H1 (cell line): Measurements from ENCODE around the gene TPO. TPM values are rescaled to one million over a fixed set of nuclear protein-coding genes. Genes with fewer than 3 reads are reported as not detected.

Source experiments
- CTCF ChIA-PET: fragments of 300-600 bp; sonication (Branson Sonifier 250); formaldehyde crosslinking; loops from one replicate; lab custom pipeline; 2021; ENCODE audit not compliant: partially characterized antibody; lab: Charles Lee
- POLR2A ChIA-PET: fragments of 300-600 bp; sonication (Branson Sonifier 250); formaldehyde crosslinking; loops from one replicate; lab custom pipeline; 2021; ENCODE audit warnings: inconsistent platforms; ENCODE audit not compliant: partially characterized antibody; lab: Charles Lee
- DNase-seq, 2 experiments: peaks; one replicate each; pipeline versions ENCODE4 v3.0.0 to v3.0.0-alpha.2; 2010 to 2022; ENCODE audit warnings: low spot score in 2 of 2, low read depth in 1 of 2, mixed read lengths in 1 of 2
- FAIRE-seq: peaks from 2 replicates; lab custom pipeline; 2011; peaks lifted over from hg19 to GRCh38; lab: Jason Lieb, UNC
- H2AFZ ChIP-seq: 2 replicates; pipeline ENCODE4 v1.8.1; 2012; ENCODE audit warnings: low read length, inconsistent platforms
- H2AK5ac ChIP-seq: 2 replicates; pipeline ENCODE4 v1.6.1; 2013; ENCODE audit warnings: low read depth, low read length
- H2BK120ac ChIP-seq: replicated peaks from 2 replicates; pipeline ENCODE3; 2013; ENCODE audit warnings: low read depth, low read length, inconsistent platforms
- H2BK12ac ChIP-seq: 2 replicates; pipeline ENCODE4 v1.6.1; 2013; ENCODE audit warnings: low read depth, low read length
- H2BK15ac ChIP-seq: 2 replicates; pipeline ENCODE4 v1.6.1; 2013; ENCODE audit warnings: low read length
- H2BK20ac ChIP-seq: 2 replicates; pipeline ENCODE4 v1.6.1; 2013; ENCODE audit warnings: low read length
- H2BK5ac ChIP-seq: 2 replicates; pipeline ENCODE4 v1.6.1; 2013; ENCODE audit warnings: low read depth, low read length
- H3K14ac ChIP-seq: 2 replicates; pipeline ENCODE4 v1.6.1; 2013; ENCODE audit warnings: inconsistent platforms; ENCODE audit not compliant: insufficient read length
- H3K18ac ChIP-seq: 2 replicates; pipeline ENCODE4 v1.6.1; 2013; ENCODE audit warnings: low read length; ENCODE audit errors: extremely low read depth
- H3K23ac ChIP-seq: 2 replicates; pipeline ENCODE4 v1.6.1; 2013; ENCODE audit warnings: inconsistent platforms; ENCODE audit not compliant: insufficient read length
- H3K23me2 ChIP-seq: 2 replicates; pipeline ENCODE4 v1.6.1; 2013; ENCODE audit warnings: low read depth, low read length
- H3K27ac ChIP-seq: 2 replicates; pipeline ENCODE4 v1.6.1; 2011; ENCODE audit warnings: low read depth, low read length, inconsistent platforms
- H3K27me3 ChIP-seq, 4 experiments: replicated peaks in 1 of 4; 1 replicate in 1 of 4; 2 replicates in 3 of 4; pipeline versions ENCODE4 v1.6.1 to v1.8.1; 2011 to 2013; ENCODE audit warnings: low read length in 3 of 4, mild to moderate bottlenecking in 3 of 4, inconsistent platforms in 2 of 4, mixed read lengths in 2 of 4, moderate library complexity in 1 of 4; ENCODE audit not compliant: control insufficient read depth in 3 of 4, insufficient read depth in 3 of 4; ENCODE audit errors: extremely low read depth in 1 of 4
- H3K36me3 ChIP-seq, 4 experiments: 2 replicates each; pipeline versions ENCODE4 v1.6.1 to v1.8.1; 2011 to 2013; ENCODE audit warnings: mild to moderate bottlenecking in 4 of 4, low read length in 3 of 4, moderate library complexity in 2 of 4, control low read depth in 1 of 4, inconsistent platforms in 1 of 4; ENCODE audit not compliant: insufficient read depth in 4 of 4, control insufficient read depth in 2 of 4
- H3K4ac ChIP-seq: replicated peaks from 2 replicates; pipeline ENCODE3; 2013; ENCODE audit warnings: low read length, low read depth, mixed read lengths, inconsistent platforms; ENCODE audit not compliant: insufficient read length
- H3K4me1 ChIP-seq, 4 experiments: replicated peaks in 1 of 4; 1 replicate in 1 of 4; 2 replicates in 3 of 4; pipeline versions ENCODE4 v1.6.1 to v1.8.1; 2011 to 2013; ENCODE audit warnings: low read length in 3 of 4, inconsistent platforms in 2 of 4, mixed read lengths in 1 of 4; ENCODE audit not compliant: insufficient read depth in 4 of 4, control insufficient read depth in 3 of 4
- H3K4me2 ChIP-seq, 2 experiments: 2 replicates each; pipeline versions ENCODE4 v1.6.1 to v1.8.1; 2011 to 2013; ENCODE audit warnings: low read depth in 2 of 2, low read length in 2 of 2, control low read depth in 1 of 2, inconsistent platforms in 1 of 2, mild to moderate bottlenecking in 1 of 2; ENCODE audit not compliant: insufficient read depth in 1 of 2
- H3K4me3 ChIP-seq, 4 experiments: fragments of 200-600, 300-600 bp in 1 of 4; sonication (generic), shearing (Covaris generic), sonication (Bioruptor Twin) in 1 of 4; 2 replicates each; pipeline versions ENCODE4 v1.5.1 to v1.8.1; 2011 to 2016; ENCODE audit warnings: low read length in 4 of 4, low read depth in 3 of 4, control low read depth in 2 of 4, inconsistent platforms in 2 of 4, mild to moderate bottlenecking in 2 of 4, mixed read lengths in 1 of 4, moderate library complexity in 1 of 4; ENCODE audit not compliant: insufficient read depth in 2 of 4; ENCODE audit errors: extremely low read depth in 1 of 4
- H3K56ac ChIP-seq: replicated peaks from 2 replicates; pipeline ENCODE3; 2013; ENCODE audit warnings: low read depth, mild to moderate bottlenecking, mixed read lengths, low read length, inconsistent platforms; ENCODE audit not compliant: insufficient read length
- H3K79me1 ChIP-seq: 2 replicates; pipeline ENCODE4 v1.6.1; 2013; ENCODE audit warnings: low read depth, low read length, control low read depth
- H3K79me2 ChIP-seq, 2 experiments: 2 replicates each; pipeline versions ENCODE4 v1.6.1 to v1.8.1; 2012 to 2013; ENCODE audit warnings: low read length in 2 of 2, mild to moderate bottlenecking in 2 of 2, inconsistent platforms in 1 of 2; ENCODE audit not compliant: insufficient read depth in 2 of 2, control insufficient read depth in 1 of 2
- H3K9ac ChIP-seq, 4 experiments: replicated peaks in 1 of 4; 1 replicate in 1 of 4; 2 replicates in 3 of 4; pipeline versions ENCODE4 v1.6.1 to v1.8.1; 2011 to 2013; ENCODE audit warnings: low read depth in 3 of 4, low read length in 3 of 4, control low read depth in 2 of 4, mild to moderate bottlenecking in 2 of 4, moderate library complexity in 2 of 4, inconsistent platforms in 1 of 4; ENCODE audit errors: extremely low read depth in 1 of 4
- H3K9me3 ChIP-seq, 2 experiments: 2 replicates each; pipeline versions ENCODE4 v1.6.1 to v1.8.1; 2012 to 2013; ENCODE audit warnings: mild to moderate bottlenecking in 2 of 2, moderate library complexity in 2 of 2, control low read depth in 1 of 2, inconsistent platforms in 1 of 2, low read depth in 1 of 2, low read length in 1 of 2, mixed read lengths in 1 of 2; ENCODE audit not compliant: insufficient read depth in 2 of 2
- H4K20me1 ChIP-seq, 2 experiments: replicated peaks in 1 of 2; 2 replicates each; pipeline versions ENCODE3 to v1.8.1; 2011 to 2013; ENCODE audit warnings: inconsistent platforms in 2 of 2, low read length in 2 of 2, mild to moderate bottlenecking in 1 of 2; ENCODE audit not compliant: insufficient read depth in 2 of 2, control insufficient read depth in 1 of 2
- H4K5ac ChIP-seq: 2 replicates; pipeline ENCODE4 v1.6.1; 2013; ENCODE audit warnings: low read length, low read depth, mixed read lengths, inconsistent platforms; ENCODE audit not compliant: insufficient read length
- H4K8ac ChIP-seq: 2 replicates; pipeline ENCODE4 v1.8.0; 2013; ENCODE audit warnings: mild to moderate bottlenecking, moderate library complexity, low read length, inconsistent platforms; ENCODE audit not compliant: insufficient read depth; ENCODE audit errors: extremely low read depth
- H4K91ac ChIP-seq: replicated peaks from 2 replicates; pipeline ENCODE3; 2013; ENCODE audit warnings: low read length, mixed read lengths, inconsistent platforms; ENCODE audit not compliant: insufficient read length
- HDAC2 ChIP-seq, 2 experiments: fragments of 300-600 bp in 1 of 2; sonication (generic) in 1 of 2; IDR thresholded peaks; 2 replicates each; pipeline ENCODE4 v1.6.1; 2011 to 2012; ENCODE audit warnings: low read depth in 2 of 2, low read length in 2 of 2, mild to moderate bottlenecking in 2 of 2, moderate library complexity in 2 of 2, borderline replicate concordance in 1 of 2, inconsistent platforms in 1 of 2
- KDM1A ChIP-seq: fragments of 200-600, 300-600 bp; sonication (generic); IDR thresholded peaks from 2 replicates; pipeline ENCODE4 v1.7.1; 2016; ENCODE audit warnings: mild to moderate bottlenecking, low read length, borderline replicate concordance
- MAFK ChIP-seq: IDR thresholded peaks from 2 replicates; pipeline ENCODE4 v1.6.1; 2012; ENCODE audit warnings: low read depth, mild to moderate bottlenecking, improper control_type of control experiment, low read length
- NANOG ChIP-seq: IDR thresholded peaks from 2 replicates; pipeline ENCODE4 v1.6.1; 2011; ENCODE audit warnings: low read length, low read depth, mild to moderate bottlenecking, inconsistent platforms; ENCODE audit not compliant: insufficient read depth, poor library complexity, severe bottlenecking
- RXRA ChIP-seq: IDR thresholded peaks from 2 replicates; pipeline ENCODE4 v1.6.1; 2011; ENCODE audit warnings: low read depth, mild to moderate bottlenecking, low read length, moderate library complexity; ENCODE audit not compliant: insufficient read depth
- SP2 ChIP-seq: IDR thresholded peaks from 2 replicates; pipeline ENCODE4 v1.6.1; 2012; ENCODE audit warnings: mild to moderate bottlenecking, low read length, inconsistent platforms
- TAF7 ChIP-seq: optimal IDR thresholded peaks from 2 replicates; pipeline ENCODE3; 2011; ENCODE audit warnings: low read depth, mild to moderate bottlenecking, inconsistent platforms, low read length, moderate library complexity, borderline replicate concordance
- WGBS, 2 experiments: shearing (Covaris generic) in 1 of 2; methylation state at CpG; one replicate each; pipeline versions ENCODE4 v1.1.6 to v1.1.7; 2013 to 2015; ENCODE audit warnings: low lambda C conversion rate in 2 of 2, mixed read lengths in 2 of 2, inconsistent platforms in 1 of 2, low coverage in 1 of 2, missing lambda C conversion rate in 1 of 2; ENCODE audit not compliant: insufficient replicate concordance in 2 of 2, insufficient coverage in 1 of 2, insufficient read length in 1 of 2; ENCODE audit errors: extremely low coverage in 1 of 2, missing lambda C conversion rate in 1 of 2; 5-methylcytosine and 5-hydroxymethylcytosine counted together
- polyA plus RNA-seq, 7 experiments: library from polyadenylated mRNA; depleted of rRNA in 3 of 7; stranded (reverse) in 5 of 7; unstranded in 2 of 7; fragments of >200 nt in 5 of 7; fragments of 200-250 nt in 2 of 7; gene quantifications; 1 replicate in 5 of 7; 2 replicates in 1 of 7; 4 replicates in 1 of 7; pipeline versions ENCODE4 v1.2.1 to v1.2.3, GENCODE V29; 2011 to 2013; ENCODE audit warnings: missing spikeins in 2 of 7, mixed read lengths in 2 of 7
- total RNA-seq: library from RNA; stranded (reverse); fragmentation: NEBNext Ultra II Directional; extraction: Animal tissue kit (Norgen Biotek cat#: 25700); gene quantifications from 2 replicates; pipeline ENCODE4 v1.2.1, GENCODE V29; 2021
- TF ChIP-seq, protein P1 (sequence below): IDR thresholded peaks from 2 replicates; pipeline ENCODE4 v1.6.1; 2012; ENCODE audit warnings: low read length, inconsistent platforms
- TF ChIP-seq, protein P2 (sequence below), 3 experiments: IDR thresholded peaks; 1 replicate in 2 of 3; 2 replicates in 1 of 3; pipeline versions ENCODE4 v1.5.1 to v1.6.1; 2011; ENCODE audit warnings: low read length in 3 of 3, mild to moderate bottlenecking in 3 of 3, inconsistent platforms in 2 of 3, low read depth in 1 of 3, moderate library complexity in 1 of 3; ENCODE audit not compliant: insufficient read depth in 1 of 3; ENCODE audit errors: control extremely low read depth in 1 of 3

Gene TPO
- total and polyA plus RNA-seq, 2 of the 8 experiments (the other 6 are each of a cell fraction or from before 2014, with no cell fraction given) = not detected

DNA sequence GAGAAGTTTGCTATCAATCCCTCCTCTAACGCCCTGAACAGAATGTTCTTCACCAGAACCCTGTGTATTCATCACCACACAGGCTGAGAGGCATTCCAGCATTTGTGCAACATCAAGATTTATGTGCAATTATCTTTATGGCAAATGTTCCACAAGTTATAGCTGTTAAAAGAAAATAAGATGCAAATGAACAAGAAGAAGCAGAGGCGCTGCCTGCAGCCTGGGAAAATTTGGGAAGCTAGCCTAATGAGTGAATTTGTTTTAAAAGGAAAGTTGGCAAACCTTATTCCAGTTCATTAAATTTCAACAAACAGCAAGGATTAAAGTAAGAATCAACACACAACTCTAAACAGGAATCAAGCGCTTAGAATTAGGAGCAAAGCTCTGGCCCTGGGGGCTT, 5.3 kb downstream of the TPO start:
- H3K79me1 ChIP-seq = no peaks in the 10 kb centered on the region
- no peaks in the 10 kb centered on the region for H4K20me1 ChIP-seq
- no peak overlapping the region for H3K14ac ChIP-seq
- H2AK5ac ChIP-seq = no peak overlapping the region
- H3K4me3 ChIP-seq = no peak overlapping the region
- H2BK120ac ChIP-seq = no peak overlapping the region
- H3K79me2 ChIP-seq = no peaks in the 10 kb centered on the region
- peaks cover 0 to 6% (median 1%) of the 10 kb centered on the region in 4 experiments; a peak in 1 of 7 replicates for H3K27me3 ChIP-seq
- H2AFZ ChIP-seq = no peak overlapping the region
- no peak overlapping the region for H4K91ac ChIP-seq
- H2BK15ac ChIP-seq = no peak overlapping the region
- H4K5ac ChIP-seq = no peak overlapping the region
- no peaks in the 10 kb centered on the region for H3K4me1 ChIP-seq
- no peak overlapping the region for H3K23ac ChIP-seq
- CTCF ChIA-PET = interaction anchor here (1.0 to 1.1 kb wide), 3 partner anchors 22 to 132 kb away, joined by 3 to 5 read pairs (median 3); no protein-coding TSS in a partner anchor
- no peak for DNase-seq
- no peak overlapping the region for H2BK12ac ChIP-seq
- H3K9me3 ChIP-seq = no peaks in the 10 kb centered on the region
- no peak overlapping the region for H3K18ac ChIP-seq
- no peaks in the 10 kb centered on the region for H3K23me2 ChIP-seq
- H3K4ac ChIP-seq = no peak overlapping the region
- no peak overlapping the region for H3K27ac ChIP-seq
- no peak overlapping the region for H3K56ac ChIP-seq
- no peak overlapping the region for H4K8ac ChIP-seq
- H3K9ac ChIP-seq = no peak overlapping the region
- POLR2A ChIA-PET = no interaction called here
- no peak for FAIRE-seq
- no peak overlapping the region for H2BK5ac ChIP-seq
- no peak overlapping the region for H3K4me2 ChIP-seq
- H3K36me3 ChIP-seq = no peaks in the 10 kb centered on the region
- 87% methylated on average over 3 of the region's 3 CpGs; no CpG with 5 or more reads in 1 of the 2 experiments for WGBS, 2 experiments
- H2BK20ac ChIP-seq = no peak overlapping the region
- TF ChIP-seq KDM1A = no peak
- no peak for TF ChIP-seq MAFK
- no peak for TF ChIP-seq RXRA
- no peak for TF ChIP-seq HDAC2 (IDR thresholded peaks at IDR 0.05; ENCODE audit: borderline replicate concordance in 1 of 2, low read depth in 2 of 2, low read length in 2 of 2)
- TF ChIP-seq, protein P1, sequence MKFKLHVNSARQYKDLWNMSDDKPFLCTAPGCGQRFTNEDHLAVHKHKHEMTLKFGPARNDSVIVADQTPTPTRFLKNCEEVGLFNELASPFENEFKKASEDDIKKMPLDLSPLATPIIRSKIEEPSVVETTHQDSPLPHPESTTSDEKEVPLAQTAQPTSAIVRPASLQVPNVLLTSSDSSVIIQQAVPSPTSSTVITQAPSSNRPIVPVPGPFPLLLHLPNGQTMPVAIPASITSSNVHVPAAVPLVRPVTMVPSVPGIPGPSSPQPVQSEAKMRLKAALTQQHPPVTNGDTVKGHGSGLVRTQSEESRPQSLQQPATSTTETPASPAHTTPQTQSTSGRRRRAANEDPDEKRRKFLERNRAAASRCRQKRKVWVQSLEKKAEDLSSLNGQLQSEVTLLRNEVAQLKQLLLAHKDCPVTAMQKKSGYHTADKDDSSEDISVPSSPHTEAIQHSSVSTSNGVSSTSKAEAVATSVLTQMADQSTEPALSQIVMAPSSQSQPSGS = no peak
- TF ChIP-seq SP2 = no peak
- TF ChIP-seq TAF7 = no peak
- TF ChIP-seq NANOG = no peak
- TF ChIP-seq, protein P2, sequence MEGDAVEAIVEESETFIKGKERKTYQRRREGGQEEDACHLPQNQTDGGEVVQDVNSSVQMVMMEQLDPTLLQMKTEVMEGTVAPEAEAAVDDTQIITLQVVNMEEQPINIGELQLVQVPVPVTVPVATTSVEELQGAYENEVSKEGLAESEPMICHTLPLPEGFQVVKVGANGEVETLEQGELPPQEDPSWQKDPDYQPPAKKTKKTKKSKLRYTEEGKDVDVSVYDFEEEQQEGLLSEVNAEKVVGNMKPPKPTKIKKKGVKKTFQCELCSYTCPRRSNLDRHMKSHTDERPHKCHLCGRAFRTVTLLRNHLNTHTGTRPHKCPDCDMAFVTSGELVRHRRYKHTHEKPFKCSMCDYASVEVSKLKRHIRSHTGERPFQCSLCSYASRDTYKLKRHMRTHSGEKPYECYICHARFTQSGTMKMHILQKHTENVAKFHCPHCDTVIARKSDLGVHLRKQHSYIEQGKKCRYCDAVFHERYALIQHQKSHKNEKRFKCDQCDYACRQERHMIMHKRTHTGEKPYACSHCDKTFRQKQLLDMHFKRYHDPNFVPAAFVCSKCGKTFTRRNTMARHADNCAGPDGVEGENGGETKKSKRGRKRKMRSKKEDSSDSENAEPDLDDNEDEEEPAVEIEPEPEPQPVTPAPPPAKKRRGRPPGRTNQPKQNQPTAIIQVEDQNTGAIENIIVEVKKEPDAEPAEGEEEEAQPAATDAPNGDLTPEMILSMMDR (IDR thresholded peaks at IDR 0.05; ENCODE audit: control extremely low read depth in 1 of 3, insufficient read depth in 1 of 3, low read depth in 1 of 3, low read length in 3 of 3) = no peak
